K562 (cell line): ENCODE data around the gene TRIM45. TPM values are rescaled to one million over a fixed set of nuclear protein-coding genes. Genes with fewer than 3 reads are reported as not detected.

Source experiments
- ATAC-seq: fragments of 200-7000 bp; cut with Tn5 transposase; 3 replicates; pipeline ENCODE4 v1.9.1; 2020; ENCODE audit warnings: moderate library complexity
- BruUV-seq: library from RNA; stranded (reverse); fragments of 400-500 nt; replicated peaks from 2 replicates; lab custom pipeline; 2021; lab: Mats Ljungman, UMichigan
- CTCF ChIA-PET: fragments of 300-600 bp; formaldehyde crosslinking; extraction: SDS; loops from one replicate; lab custom pipeline; 2021; ENCODE audit warnings: low intra/inter-chr PET ratio; lab: Yijun Ruan, JAX
- POLR2A ChIA-PET: fragments of 300-600, 350-650 bp; sonication (Branson Sonifier 250); formaldehyde crosslinking; extraction: SDS; loops from one replicate; lab custom pipeline; 2021; ENCODE audit warnings: antibody characterized with exemption, inconsistent platforms; lab: Yijun Ruan, JAX
- DNase-seq, 4 experiments: peaks; one replicate each; pipeline versions ENCODE4 v3.0.0 to v3.0.0-alpha.2; 2011 to 2018; ENCODE audit warnings: low spot score in 3 of 4, mixed read lengths in 3 of 4; ENCODE audit errors: extremely low read depth in 1 of 4
- FAIRE-seq: peaks from 2 replicates; lab custom pipeline; 2011; peaks lifted over from hg19 to GRCh38; lab: Jason Lieb, UNC
- H2AFZ ChIP-seq: 2 replicates; pipeline ENCODE4 v1.6.0; 2011; ENCODE audit warnings: low read depth, low read length, control low read depth, inconsistent platforms
- H3K27ac ChIP-seq: fragments of 200-600 bp; 3 replicates; pipeline ENCODE4 v1.8.0; 2011; ENCODE audit warnings: low read depth, mild to moderate bottlenecking, control low read depth, inconsistent platforms, low read length, moderate library complexity, mixed read lengths; ENCODE audit errors: extremely low read depth
- H3K27me3 ChIP-seq, 2 experiments: fragments of 300-600 bp in 1 of 2; 2 replicates in 1 of 2; 3 replicates in 1 of 2; pipeline versions ENCODE4 v1.6.0 to v1.8.0; 2011; ENCODE audit warnings: inconsistent platforms in 2 of 2, low read length in 2 of 2, mild to moderate bottlenecking in 1 of 2, mixed read lengths in 1 of 2, moderate library complexity in 1 of 2; ENCODE audit not compliant: control insufficient read depth in 2 of 2, insufficient read depth in 2 of 2
- H3K36me3 ChIP-seq: fragments of 300-600 bp; 3 replicates; pipeline ENCODE4 v1.8.0; 2011; ENCODE audit warnings: mild to moderate bottlenecking, low read length, inconsistent platforms; ENCODE audit not compliant: control insufficient read depth, insufficient read depth
- H3K4me1 ChIP-seq, 2 experiments: fragments of 200-600 bp in 1 of 2; replicated peaks in 1 of 2; 2 replicates in 1 of 2; 3 replicates in 1 of 2; pipeline versions ENCODE4 v1.5.1 to v1.8.0; 2011; ENCODE audit warnings: inconsistent platforms in 2 of 2, low read length in 2 of 2, mild to moderate bottlenecking in 1 of 2, mixed read lengths in 1 of 2, moderate library complexity in 1 of 2; ENCODE audit not compliant: control insufficient read depth in 2 of 2, insufficient read depth in 2 of 2
- H3K4me2 ChIP-seq: 2 replicates; pipeline ENCODE4 v1.6.1; 2011; ENCODE audit warnings: low read length, control low read depth, inconsistent platforms, mixed read lengths; ENCODE audit not compliant: insufficient read depth
- H3K4me3 ChIP-seq: fragments of 200-600 bp; sonication (generic), shearing (Covaris generic); 2 replicates; pipeline ENCODE4 v1.5.1; 2016; ENCODE audit warnings: control low read depth, inconsistent platforms
- H3K79me2 ChIP-seq: fragments of 200-600 bp; 3 replicates; pipeline ENCODE4 v1.8.0; 2011; ENCODE audit warnings: low read length, inconsistent platforms; ENCODE audit not compliant: control insufficient read depth, insufficient read depth
- H3K9ac ChIP-seq, 2 experiments: 2 replicates each; pipeline versions ENCODE4 v1.6.0 to v1.6.1; 2011; ENCODE audit warnings: low read depth in 2 of 2, low read length in 2 of 2, control low read depth in 1 of 2, inconsistent platforms in 1 of 2, mild to moderate bottlenecking in 1 of 2, mixed read lengths in 1 of 2; ENCODE audit not compliant: insufficient read depth in 1 of 2
- H3K9me1 ChIP-seq: one replicate; pipeline ENCODE4 v1.6.0; 2011; ENCODE audit warnings: inconsistent platforms, mild to moderate bottlenecking, low read length, moderate library complexity; ENCODE audit not compliant: control insufficient read depth, insufficient read depth
- H3K9me3 ChIP-seq: replicated peaks from 2 replicates; pipeline ENCODE4 v1.5.1; 2011; ENCODE audit warnings: low read depth, low read length, inconsistent platforms; ENCODE audit not compliant: control insufficient read depth, insufficient read depth
- H4K20me1 ChIP-seq: replicated peaks from 2 replicates; pipeline ENCODE4 v1.6.1; 2011; ENCODE audit warnings: low read length, inconsistent platforms, mixed read lengths; ENCODE audit not compliant: control insufficient read depth, insufficient read depth
- FOS ChIP-seq: IDR thresholded peaks from 3 replicates; pipeline ENCODE4 v1.6.1; 2011; ENCODE audit not compliant: insufficient read length; ENCODE audit errors: extremely low read depth
- KDM2B ChIP-seq: fragments of 250-450 bp; sonication (Bioruptor Pico); IDR thresholded peaks from 2 replicates; pipeline ENCODE4 v1.8.0; 2021; ENCODE audit warnings: mild to moderate bottlenecking, moderate library complexity
- KDM4B ChIP-seq, 2 experiments: fragments of 450-650 bp in 1 of 2; sonication (generic) in 1 of 2; IDR thresholded peaks; 2 replicates each; pipeline ENCODE4 v1.6.1; 2016 to 2017; ENCODE audit warnings: borderline replicate concordance in 2 of 2, antibody characterized with exemption in 1 of 2, low read depth in 1 of 2, mild to moderate bottlenecking in 1 of 2
- KHSRP ChIP-seq: fragments of 450-650 bp; IDR thresholded peaks from 2 replicates; pipeline ENCODE4 v1.6.1; 2017
- MAFK ChIP-seq: IDR thresholded peaks from 2 replicates; pipeline ENCODE4 v1.6.1; 2011; ENCODE audit warnings: low read length, improper control_type of control experiment
- NCOA2 ChIP-seq, 2 experiments: fragments of 450-650 bp; IDR thresholded peaks; 2 replicates each; pipeline ENCODE4 v1.6.1; 2018; ENCODE audit warnings: mild to moderate bottlenecking in 2 of 2, moderate library complexity in 1 of 2; ENCODE audit not compliant: partially characterized antibody in 2 of 2
- SETDB1 ChIP-seq: IDR thresholded peaks from one replicate; pipeline ENCODE4 v1.6.1; 2012; ENCODE audit warnings: low read length, control low read depth, inconsistent platforms
- WGBS: fragments of 100-300 bp; shearing (Covaris generic); methylation state at CpG from one replicate; pipeline ENCODE4 v1.1.6; 2016; ENCODE audit warnings: low coverage, mixed read lengths; ENCODE audit not compliant: insufficient coverage; ENCODE audit errors: missing lambda C conversion rate; 5-methylcytosine and 5-hydroxymethylcytosine counted together
- in situ Hi-C: fragments of 300-500 bp; cut with MboI; formaldehyde crosslinking; loops from 4 replicates; pipeline ENCODE4 v1.15.0; 2018; ENCODE audit warnings: inconsistent platforms, mixed read lengths
- intact Hi-C: fragments of 100-400 bp; cut with micrococcal nuclease; formaldehyde crosslinking; loops from 2 replicates; pipeline ENCODE4 v1.14.2; 2022
- polyA plus RNA-seq, 8 experiments: library from polyadenylated mRNA; depleted of rRNA in 4 of 8; stranded (reverse) in 5 of 8; unstranded in 3 of 8; fragments of >200 nt; fragmentation: Nextera tagmentation in 2 of 8; fragmentation: Illumina TruSeq in 1 of 8; extraction: Ambion mirVana in 2 of 8; extraction: Trizol in 1 of 8; gene quantifications; 2 replicates each; pipeline versions ENCODE4 v1.2.1 to v1.2.3, GENCODE V29; 2011 to 2014; ENCODE audit warnings: inconsistent platforms in 1 of 8, missing spikeins in 1 of 8
- total RNA-seq, 7 experiments: library from RNA; depleted of rRNA in 6 of 7; stranded (reverse); fragments of >200 nt in 6 of 7; fragmentation: Illumina TruSeq in 2 of 7; extraction: Trizol in 2 of 7; gene quantifications; 2 replicates each; pipeline versions ENCODE4 v1.2.1 to v1.2.3, GENCODE V29; 2011 to 2021; ENCODE audit warnings: low replicate concordance in 1 of 7
- TF ChIP-seq, protein P1 (sequence below), 2 experiments: fragments of 450-650 bp in 1 of 2; IDR thresholded peaks; 2 replicates each; pipeline ENCODE4 v1.6.1; 2011 to 2017; ENCODE audit warnings: low read depth in 2 of 2, antibody characterized with exemption in 1 of 2, borderline replicate concordance in 1 of 2, low read length in 1 of 2, mild to moderate bottlenecking in 1 of 2, mixed read lengths in 1 of 2; ENCODE audit not compliant: control insufficient read depth in 1 of 2
- TF ChIP-seq, protein P2 (sequence below): sonication (generic); formaldehyde crosslinking; IDR thresholded peaks from 2 replicates; pipeline ENCODE4 v1.8.0; 2022; ENCODE audit warnings: mild to moderate bottlenecking, missing genetic modification reagents

Gene TRIM45
- total and polyA plus RNA-seq, 9 of the 15 experiments (the other 6 are each of a cell fraction or from before 2014, with no cell fraction given) = 1.9 to 6.2 (median 3.6) TPM

DNA sequence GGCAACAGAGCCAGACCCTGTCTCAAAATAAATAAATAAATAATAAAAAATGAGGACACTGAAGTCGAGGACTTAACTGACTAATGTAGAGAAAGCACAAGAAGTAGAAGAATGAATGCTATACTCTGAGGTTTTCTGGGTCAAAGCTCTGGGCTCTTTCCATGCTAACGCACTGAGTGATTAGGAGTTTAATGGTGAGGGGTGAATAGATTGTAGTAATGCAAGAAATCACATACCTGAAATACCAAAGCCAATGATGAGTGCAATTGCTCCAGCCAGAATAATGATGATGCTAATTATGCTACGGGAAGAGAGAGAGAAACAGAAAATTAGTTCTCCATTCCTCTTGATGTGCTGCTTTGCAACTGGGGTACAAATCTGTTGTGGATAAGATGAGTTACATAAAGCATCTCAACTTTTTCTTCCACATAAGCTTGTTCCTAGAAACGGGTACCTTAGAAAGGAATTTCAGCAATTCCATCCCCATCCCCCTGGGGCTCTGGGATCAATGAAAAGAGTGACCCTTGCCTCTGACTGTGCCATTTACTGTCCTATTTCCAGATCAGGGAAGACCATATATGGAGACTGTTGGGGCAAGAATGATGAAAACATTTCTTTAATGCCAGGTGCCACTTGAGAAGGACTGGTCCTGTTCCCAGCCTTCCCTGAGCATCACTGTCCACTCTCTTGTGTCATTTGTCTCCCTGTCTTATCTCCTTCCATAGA, 48.5 kb upstream of the TRIM45 start:
- no TSS peak for BruUV-seq
- DNase-seq = no peak
- in situ Hi-C loops = no loop called here
- Histone ChIP-seq H3K9me1 (no peaks in the 10 kb centered on the region), H3K27me3 (peaks cover 15 to 30% of the 10 kb centered on the region in 2 experiments; a peak in 4 of 5 replicates), H3K79me2 (no peaks in the 10 kb centered on the region)
- no peak for FAIRE-seq
- intact Hi-C loops = no loop called here
- 0% methylated on average over 4 of the region's 4 CpGs for WGBS
- no peak for TF ChIP-seq KDM4B (IDR thresholded peaks at IDR 0.05; ENCODE audit: borderline replicate concordance in 2 of 2, low read depth in 1 of 2)
- no peak for TF ChIP-seq SETDB1
- no peak for TF ChIP-seq NCOA2 (IDR thresholded peaks at IDR 0.05; ENCODE audit: partially characterized antibody in 2 of 2)
- no peak for TF ChIP-seq KDM2B (CRISPR knock-in tag)
- TF ChIP-seq, protein P1, sequence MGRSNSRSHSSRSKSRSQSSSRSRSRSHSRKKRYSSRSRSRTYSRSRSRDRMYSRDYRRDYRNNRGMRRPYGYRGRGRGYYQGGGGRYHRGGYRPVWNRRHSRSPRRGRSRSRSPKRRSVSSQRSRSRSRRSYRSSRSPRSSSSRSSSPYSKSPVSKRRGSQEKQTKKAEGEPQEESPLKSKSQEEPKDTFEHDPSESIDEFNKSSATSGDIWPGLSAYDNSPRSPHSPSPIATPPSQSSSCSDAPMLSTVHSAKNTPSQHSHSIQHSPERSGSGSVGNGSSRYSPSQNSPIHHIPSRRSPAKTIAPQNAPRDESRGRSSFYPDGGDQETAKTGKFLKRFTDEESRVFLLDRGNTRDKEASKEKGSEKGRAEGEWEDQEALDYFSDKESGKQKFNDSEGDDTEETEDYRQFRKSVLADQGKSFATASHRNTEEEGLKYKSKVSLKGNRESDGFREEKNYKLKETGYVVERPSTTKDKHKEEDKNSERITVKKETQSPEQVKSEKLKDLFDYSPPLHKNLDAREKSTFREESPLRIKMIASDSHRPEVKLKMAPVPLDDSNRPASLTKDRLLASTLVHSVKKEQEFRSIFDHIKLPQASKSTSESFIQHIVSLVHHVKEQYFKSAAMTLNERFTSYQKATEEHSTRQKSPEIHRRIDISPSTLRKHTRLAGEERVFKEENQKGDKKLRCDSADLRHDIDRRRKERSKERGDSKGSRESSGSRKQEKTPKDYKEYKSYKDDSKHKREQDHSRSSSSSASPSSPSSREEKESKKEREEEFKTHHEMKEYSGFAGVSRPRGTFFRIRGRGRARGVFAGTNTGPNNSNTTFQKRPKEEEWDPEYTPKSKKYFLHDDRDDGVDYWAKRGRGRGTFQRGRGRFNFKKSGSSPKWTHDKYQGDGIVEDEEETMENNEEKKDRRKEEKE (IDR thresholded peaks at IDR 0.05; ENCODE audit: borderline replicate concordance in 1 of 2, control insufficient read depth in 1 of 2, low read depth in 2 of 2, low read length in 1 of 2) = no peak
- no peak for TF ChIP-seq MAFK
- TF ChIP-seq KHSRP = no peak
- TF ChIP-seq, protein P2, sequence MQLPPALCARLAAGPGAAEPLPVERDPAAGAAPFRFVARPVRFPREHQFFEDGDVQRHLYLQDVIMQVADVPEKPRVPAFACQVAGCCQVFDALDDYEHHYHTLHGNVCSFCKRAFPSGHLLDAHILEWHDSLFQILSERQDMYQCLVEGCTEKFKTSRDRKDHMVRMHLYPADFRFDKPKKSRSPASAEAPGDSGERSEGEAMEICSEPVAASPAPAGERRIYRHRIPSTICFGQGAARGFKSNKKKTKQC = no peak
- no peak for TF ChIP-seq FOS
- TF ChIP-seq, all 486 proteins: peak for 0
- Histone ChIP-seq H2AFZ (no peak overlapping the region), H3K27ac (no peak overlapping the region), H3K9ac (no peak overlapping the region), H3K36me3 (no peaks in the 10 kb centered on the region), H3K9me3 (peaks cover 3% of the 10 kb centered on the region; the same call in 1 of the 2 replicates), H3K4me3 (no peak overlapping the region), H4K20me1 (no peaks in the 10 kb centered on the region), H3K4me1 (no peaks in the 10 kb centered on the region), H3K4me2 (no peak overlapping the region)
- ATAC-seq = no peak
- CTCF ChIA-PET = interaction anchor here (0.5 kb wide), 1 partner anchor 43 kb away, joined by 6 read pairs; no protein-coding TSS in a partner anchor
- POLR2A ChIA-PET = interaction anchor here (1.7 kb wide), 1 partner anchor 15 kb away, joined by 5 read pairs; no protein-coding TSS in a partner anchor
